Fibroblast of mammary gland (primary cell): ENCODE data around the gene P4HB.

Experiments used
- DNase-seq: peaks from one replicate; pipeline ENCODE4 v3.0.0-alpha.2; 2010; ENCODE audit warnings: low read depth
- H3K4me3 ChIP-seq: 2 replicates; pipeline ENCODE4 v1.5.1; 2011; ENCODE audit warnings: low read depth, mild to moderate bottlenecking, low read length, moderate library complexity; ENCODE audit not compliant: control insufficient read depth
- TF ChIP-seq, protein P1 (sequence below): conservative IDR thresholded peaks from 2 replicates; pipeline ENCODE4 v1.5.1; 2011; ENCODE audit warnings: low read depth, low read length, inconsistent platforms; ENCODE audit not compliant: control insufficient read depth, insufficient read depth

P4HB gene

DNA sequence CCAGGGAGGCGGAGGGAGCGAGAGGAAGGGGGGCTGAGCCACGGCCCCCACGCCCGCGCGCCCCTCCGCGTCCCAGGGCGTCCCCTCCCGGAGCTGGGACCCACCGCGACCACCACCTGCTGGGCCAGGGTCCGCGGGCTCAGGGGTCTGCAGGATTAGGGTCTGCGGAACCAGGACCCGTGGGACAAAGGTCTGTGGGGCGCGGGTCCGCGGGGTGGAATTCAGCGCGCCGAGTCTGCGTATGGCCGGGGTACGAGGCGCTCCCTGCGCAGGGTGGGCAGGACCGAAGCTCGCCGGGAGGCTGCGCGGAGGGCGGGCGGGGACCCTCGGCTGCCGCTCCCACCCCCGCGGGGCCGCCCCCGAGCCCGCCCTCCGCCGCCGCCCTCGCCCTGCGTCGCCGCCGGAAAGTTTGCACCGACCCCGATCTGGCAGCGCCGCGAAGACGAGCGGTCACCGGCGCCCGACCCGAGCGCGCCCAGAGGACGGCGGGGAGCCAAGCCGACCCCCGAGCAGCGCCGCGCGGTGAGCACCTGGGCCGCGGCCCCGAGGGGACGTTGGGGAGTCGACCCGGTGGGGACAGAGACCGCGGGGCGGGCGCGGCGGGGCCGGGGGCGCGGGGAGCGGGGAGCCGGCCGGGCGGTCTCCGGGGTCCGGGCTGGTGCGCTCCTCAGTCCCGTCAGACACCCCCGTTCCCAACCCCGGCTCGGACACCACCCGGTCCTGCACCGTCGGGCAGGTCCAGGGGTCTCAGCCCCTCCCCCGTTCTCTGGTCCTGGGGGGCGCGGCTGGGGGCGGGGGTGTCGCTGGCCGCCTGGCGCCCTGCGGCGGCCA is 56.4 kb downstream of the P4HB start, which contains the start of gene GCGR:
Gene GCGR (plus strand): TSS at position 423 of the 831 bp plus-strand sequence. CDS start 4,869 bp downstream, outside the sequence.
- TF ChIP-seq, protein P1, sequence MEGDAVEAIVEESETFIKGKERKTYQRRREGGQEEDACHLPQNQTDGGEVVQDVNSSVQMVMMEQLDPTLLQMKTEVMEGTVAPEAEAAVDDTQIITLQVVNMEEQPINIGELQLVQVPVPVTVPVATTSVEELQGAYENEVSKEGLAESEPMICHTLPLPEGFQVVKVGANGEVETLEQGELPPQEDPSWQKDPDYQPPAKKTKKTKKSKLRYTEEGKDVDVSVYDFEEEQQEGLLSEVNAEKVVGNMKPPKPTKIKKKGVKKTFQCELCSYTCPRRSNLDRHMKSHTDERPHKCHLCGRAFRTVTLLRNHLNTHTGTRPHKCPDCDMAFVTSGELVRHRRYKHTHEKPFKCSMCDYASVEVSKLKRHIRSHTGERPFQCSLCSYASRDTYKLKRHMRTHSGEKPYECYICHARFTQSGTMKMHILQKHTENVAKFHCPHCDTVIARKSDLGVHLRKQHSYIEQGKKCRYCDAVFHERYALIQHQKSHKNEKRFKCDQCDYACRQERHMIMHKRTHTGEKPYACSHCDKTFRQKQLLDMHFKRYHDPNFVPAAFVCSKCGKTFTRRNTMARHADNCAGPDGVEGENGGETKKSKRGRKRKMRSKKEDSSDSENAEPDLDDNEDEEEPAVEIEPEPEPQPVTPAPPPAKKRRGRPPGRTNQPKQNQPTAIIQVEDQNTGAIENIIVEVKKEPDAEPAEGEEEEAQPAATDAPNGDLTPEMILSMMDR: no peak
- no peak for DNase-seq
- no peak within 1 kb of the TSS for H3K4me3 ChIP-seq

DNA sequence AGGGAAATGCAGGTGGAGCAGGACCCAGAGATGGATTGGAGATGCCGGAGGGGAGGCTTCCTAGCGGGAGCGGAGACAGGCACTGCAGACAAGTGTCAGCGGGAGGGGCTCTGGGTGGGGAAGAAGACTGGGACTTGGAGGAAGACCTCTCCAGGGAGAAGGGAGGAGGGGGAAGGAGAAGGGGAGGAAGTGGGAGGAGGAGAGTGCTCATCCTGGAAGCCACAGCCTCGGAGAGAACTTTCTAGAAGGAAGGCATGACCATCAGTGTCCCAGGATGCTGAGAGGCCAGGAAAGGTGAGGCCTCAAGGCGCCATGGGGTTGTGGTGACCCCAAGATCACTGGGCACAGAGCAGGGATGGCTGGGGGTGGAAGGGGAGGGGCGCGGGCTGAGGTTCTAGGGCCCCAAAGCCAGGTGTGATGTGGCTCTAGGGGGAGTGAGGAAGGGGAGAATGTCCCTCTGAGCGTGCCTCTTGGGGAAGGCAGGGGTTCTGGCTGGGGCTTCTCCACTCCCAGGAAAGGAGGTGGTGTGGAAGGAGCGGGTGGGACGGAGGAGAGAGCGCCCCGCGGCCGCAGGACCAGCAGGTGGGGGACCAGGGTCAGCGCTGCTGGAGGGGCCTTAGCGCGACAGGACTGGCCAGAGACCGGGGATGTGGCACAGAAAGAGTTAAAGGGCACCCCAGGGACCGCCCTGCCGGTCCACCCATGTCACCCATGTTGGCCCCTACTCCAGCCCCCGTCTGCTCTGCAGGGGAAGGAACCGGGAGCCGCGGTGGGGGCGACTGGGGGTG is 57.3 kb downstream of the P4HB start:
- DNase-seq: no peak
- H3K4me3 ChIP-seq: no peak overlapping the region
- TF ChIP-seq, protein P1: no peak

DNA sequence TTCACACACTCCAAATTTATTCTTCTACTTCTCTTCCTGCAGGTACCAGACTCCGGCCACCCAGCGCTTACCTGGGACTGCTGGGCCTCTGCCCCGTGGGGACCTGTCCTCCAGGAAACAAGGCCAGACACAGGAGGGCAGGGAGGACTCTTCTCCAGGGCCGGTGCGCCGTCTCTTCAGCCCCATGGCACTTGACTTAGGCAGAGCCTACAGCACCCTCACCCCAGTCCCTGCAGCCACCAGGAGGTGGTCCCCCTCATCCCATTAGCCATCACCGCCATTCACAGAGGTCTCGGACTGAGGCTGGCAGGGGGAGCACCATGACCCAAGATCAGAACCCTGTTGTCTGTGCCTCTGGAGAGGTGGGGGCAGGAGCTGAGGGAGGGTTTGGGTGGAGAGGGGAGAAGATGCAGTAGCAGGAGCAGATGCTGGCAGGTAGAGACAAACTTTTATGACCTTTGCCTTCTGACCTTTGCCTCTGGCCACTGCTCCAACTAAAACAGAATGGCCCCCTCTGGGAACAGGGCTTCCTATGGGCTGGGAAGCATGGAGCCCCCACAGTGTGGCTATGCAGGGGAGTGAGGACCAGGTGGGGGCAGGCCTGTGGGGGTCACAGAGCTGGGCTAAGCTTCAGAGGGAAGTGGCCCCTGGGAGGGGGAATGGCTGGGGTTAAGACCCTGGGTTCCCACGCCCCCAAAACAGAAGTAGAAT is 58.1 kb downstream of the P4HB start:
- H3K4me3 ChIP-seq: no peak overlapping the region
- TF ChIP-seq, protein P1: no peak
- no peak for DNase-seq

DNA sequence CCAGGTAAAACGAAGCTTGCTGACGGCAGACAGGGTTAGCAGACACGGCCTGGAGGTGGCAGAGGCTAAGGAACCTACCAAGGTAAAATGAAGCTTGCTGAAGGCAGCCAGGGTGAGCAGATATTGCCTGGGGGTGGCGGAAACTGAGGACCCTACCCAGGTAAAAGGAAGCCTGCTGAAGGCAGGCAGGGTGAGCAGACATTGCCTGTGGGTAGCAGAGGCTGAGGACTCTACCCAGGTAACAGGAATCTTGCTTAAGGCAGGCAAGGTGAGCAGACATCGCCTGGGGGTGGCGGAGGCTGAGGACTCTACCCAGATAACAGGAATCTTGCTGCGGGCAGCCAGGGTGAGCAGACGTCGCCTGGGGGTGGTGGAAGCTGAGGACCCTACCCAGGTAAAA is 59.0 kb downstream of the P4HB start:
- TF ChIP-seq, protein P1: no peak
- no peak for DNase-seq
- no peak overlapping the region for H3K4me3 ChIP-seq

DNA sequence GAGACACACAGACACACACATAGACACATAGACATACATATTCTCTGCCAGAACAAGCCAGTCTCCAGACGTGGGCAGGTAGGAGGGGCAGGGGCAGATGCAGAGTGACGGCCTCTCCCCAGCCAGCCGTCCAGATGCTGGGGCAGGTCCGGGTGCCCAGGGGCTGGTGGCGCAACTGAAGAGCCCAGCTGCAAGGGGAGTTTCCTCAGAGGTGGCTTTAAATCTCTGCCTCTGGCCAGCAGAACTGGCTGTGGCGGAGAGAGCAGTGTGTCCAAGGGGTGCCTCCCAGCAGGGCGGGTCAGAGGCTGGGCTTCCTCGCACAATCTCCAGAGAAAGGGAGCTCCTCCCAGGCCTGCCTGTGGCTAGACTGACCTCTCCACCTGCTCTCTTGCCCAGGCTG is 65.8 kb downstream of the P4HB start:
- no peak for DNase-seq
- TF ChIP-seq, protein P1: no peak
- H3K4me3 ChIP-seq: no peak overlapping the region

DNA sequence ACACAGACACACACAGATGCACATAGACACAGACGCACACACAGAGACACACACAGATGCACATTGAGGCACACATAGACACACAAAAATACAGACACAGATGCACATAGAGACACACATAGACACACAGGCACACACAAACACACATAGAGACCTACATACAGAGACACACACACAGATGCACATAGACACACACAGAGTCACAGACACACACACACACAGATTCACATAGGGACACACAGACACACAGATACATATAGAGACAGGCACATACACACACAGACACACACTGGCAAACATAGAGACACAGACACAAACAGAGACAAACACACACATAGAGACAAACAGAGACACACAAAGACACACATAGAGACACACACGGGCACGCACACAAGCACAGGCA is 66.3 kb downstream of the P4HB start:
- no peak for DNase-seq
- TF ChIP-seq, protein P1: no peak
- H3K4me3 ChIP-seq: no peak overlapping the region
